Activated CD4-positive, alpha-beta T cell treated with anti-CD3 and anti-CD28 coated beads, Interleukin-2, amount 50 U/mL, for 4 hours (primary cell): ENCODE measurements around the gene ZNF491.
"Not testable (repeated sequence)": the region's sequence is repeated elsewhere in the genome, so short reads cannot be mapped to it uniquely, and the experiment has no call there.

Experiments
- DNase-seq, 2 experiments: peaks; one replicate each; pipeline ENCODE4 v3.0.0-alpha.2; 2020

Gene ZNF491

GRCh38 chr19:11807099-11807380, 8.7 kb downstream of the ZNF491 start:
- DNase-seq: no peak

- DNase-seq: no peak
These were observed 15.3 kb downstream of the ZNF491 start for GRCh38 chr19:11813703-11814028.

- DNase-seq: peak; percentile 75 to 76
These were observed 15.8 kb downstream of the ZNF491 start, which contains the start of gene ZNF440 for GRCh38 chr19:11814029-11814699. Gene ZNF440, plus strand, starts transcription at chr19:11814273. Its CDS starts 175 bp downstream, at chr19:11814448.

- no peak for DNase-seq
These were observed 16.3 kb downstream of the ZNF491 start for GRCh38 chr19:11814700-11815035.

GRCh38 chr19:11821474-11822109, 23.3 kb downstream of the ZNF491 start:
- no peak for DNase-seq

- not testable (repeated sequence) for DNase-seq
These were observed 30.9 kb downstream of the ZNF491 start for GRCh38 chr19:11828957-11829876.

GRCh38 chr19:11832253-11832912, 34.1 kb downstream of the ZNF491 start:
- no peak for DNase-seq

- no peak for DNase-seq
These were observed 35.2 kb downstream of the ZNF491 start for GRCh38 chr19:11833541-11833940.

- DNase-seq: not testable (repeated sequence)
These were observed 37.3 kb downstream of the ZNF491 start for GRCh38 chr19:11835626-11836066.

GRCh38 chr19:11843722-11844121, 45.4 kb downstream of the ZNF491 start:
- no peak for DNase-seq

- DNase-seq: not testable (repeated sequence)
These were observed 49.3 kb downstream of the ZNF491 start for GRCh38 chr19:11847615-11848014.

- no peak for DNase-seq
These were observed 49.9 kb downstream of the ZNF491 start for GRCh38 chr19:11848200-11848593.

- peak; percentile 82 to 86 for DNase-seq
These were observed 50.5 kb downstream of the ZNF491 start, which contains the start of gene ZNF439 for GRCh38 chr19:11848594-11849469. Gene ZNF439, plus strand, starts transcription at chr19:11848726. Its CDS starts 142 bp downstream, at chr19:11848868.

- not testable (repeated sequence) for DNase-seq
These were observed 52.0 kb downstream of the ZNF491 start for GRCh38 chr19:11850289-11850688.

GRCh38 chr19:11853358-11853757, 55.0 kb downstream of the ZNF491 start:
- DNase-seq: no peak

- no peak for DNase-seq
These were observed 58.4 kb downstream of the ZNF491 start for GRCh38 chr19:11856596-11857250.
